Loucy (cell line): ENCODE measurements around the gene ART1.

ENCODE experiments used
- H2AFZ ChIP-seq: fragments of 200-600 bp; sonication (generic); 2 replicates; pipeline ENCODE4 v1.6.0; 2016; ENCODE audit warnings: antibody characterized with exemption, mild to moderate bottlenecking, low read length, moderate library complexity
- H3F3A ChIP-seq: fragments of 200-600 bp; 2 replicates; pipeline ENCODE4 v1.6.0; 2016; ENCODE audit warnings: antibody characterized with exemption, low read depth, mild to moderate bottlenecking
- H3K27me3 ChIP-seq: fragments of 200-600 bp; sonication (generic); 2 replicates; pipeline ENCODE4 v1.6.1; 2014; ENCODE audit warnings: low read length, mild to moderate bottlenecking; ENCODE audit not compliant: insufficient read depth, poor library complexity, severe bottlenecking
- H3K36me3 ChIP-seq: fragments of 200-600 bp; sonication (generic); 2 replicates; pipeline ENCODE4 v1.6.1; 2016; ENCODE audit warnings: low read length; ENCODE audit not compliant: insufficient read depth
- H3K4me1 ChIP-seq: fragments of 200-600 bp; sonication (generic); 2 replicates; pipeline ENCODE4 v1.5.1; 2014; ENCODE audit warnings: low read length, mild to moderate bottlenecking; ENCODE audit not compliant: insufficient read depth, poor library complexity, severe bottlenecking
- H3K4me2 ChIP-seq: fragments of 200-600 bp; sonication (generic); 2 replicates; pipeline ENCODE4 v1.6.0; 2014; ENCODE audit warnings: antibody characterized with exemption, low read length, low read depth, mild to moderate bottlenecking; ENCODE audit not compliant: poor library complexity, severe bottlenecking
- H3K4me3 ChIP-seq: fragments of 200-600 bp; sonication (generic); 2 replicates; pipeline ENCODE4 v1.5.1; 2014; ENCODE audit warnings: low read length, mild to moderate bottlenecking, mixed read lengths; ENCODE audit not compliant: poor library complexity, severe bottlenecking
- H3K79me2 ChIP-seq: fragments of 200-600 bp; sonication (generic); 2 replicates; pipeline ENCODE4 v1.6.1; 2014; ENCODE audit warnings: low read length; ENCODE audit not compliant: insufficient read depth
- H3K9ac ChIP-seq: fragments of 200-600 bp; sonication (generic); 2 replicates; pipeline ENCODE4 v1.6.0; 2014; ENCODE audit warnings: mild to moderate bottlenecking, low read depth, low read length, moderate library complexity; ENCODE audit not compliant: poor library complexity, severe bottlenecking
- H3K9me2 ChIP-seq: fragments of 200-600 bp; sonication (generic); replicated peaks from 2 replicates; pipeline ENCODE4 v1.6.1; 2016; ENCODE audit warnings: low read depth, low read length, mixed read lengths
- H3K9me3 ChIP-seq: fragments of 200-600 bp; sonication (generic); 2 replicates; pipeline ENCODE4 v1.6.1; 2014; ENCODE audit warnings: mild to moderate bottlenecking, antibody characterized with exemption, low read length, low read depth; ENCODE audit not compliant: insufficient read depth
- H4K20me1 ChIP-seq: fragments of 200-600 bp; sonication (generic); 2 replicates; pipeline ENCODE4 v1.6.0; 2014; ENCODE audit warnings: antibody characterized with exemption, low read length, mild to moderate bottlenecking; ENCODE audit not compliant: insufficient read depth, poor library complexity, severe bottlenecking
- EZH2phosphoT487 ChIP-seq: fragments of 200-600 bp; IDR thresholded peaks from 2 replicates; pipeline ENCODE4 v1.6.1; 2018; ENCODE audit warnings: antibody characterized with exemption, mild to moderate bottlenecking, moderate library complexity, borderline replicate concordance
- TF ChIP-seq, protein P1 (sequence below): fragments of 200-600 bp; sonication (generic); conservative IDR thresholded peaks from 2 replicates; pipeline ENCODE4 v1.5.1; 2014; ENCODE audit warnings: mild to moderate bottlenecking, antibody characterized with exemption, low read length

Gene ART1

DNA sequence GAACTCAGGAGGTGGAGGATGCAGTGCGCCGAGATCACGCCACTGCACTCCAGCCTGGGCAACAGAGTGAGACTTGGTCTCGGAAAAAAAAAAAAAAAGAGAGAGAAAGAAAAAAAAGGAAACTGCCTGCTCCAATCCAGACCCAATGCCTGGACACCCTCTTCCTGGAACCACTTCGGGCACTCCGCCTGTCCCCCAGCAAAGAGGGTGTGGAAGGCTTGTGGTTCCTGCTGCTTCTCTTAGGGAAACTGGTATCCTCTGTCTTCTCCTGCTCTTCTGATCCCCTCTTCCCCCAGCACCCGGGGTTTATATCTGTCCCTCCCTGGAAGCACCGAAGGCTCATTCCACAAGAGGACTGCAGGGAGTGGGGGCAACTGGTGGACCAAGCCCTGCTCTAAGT, 13.3 kb downstream of the ART1 start:
- Histone ChIP-seq H3K36me3 (no peaks in the 10 kb centered on the region), H3K4me3 (no peak overlapping the region), H3F3A (no peaks in the 10 kb centered on the region), H3K9me3 (no peaks in the 10 kb centered on the region), H3K79me2 (no peaks in the 10 kb centered on the region), H2AFZ (no peak overlapping the region), H4K20me1 (no peaks in the 10 kb centered on the region), H3K4me2 (no peak overlapping the region), H3K9ac (no peak overlapping the region), H3K27me3 (no peaks in the 10 kb centered on the region), H3K4me1 (no peaks in the 10 kb centered on the region), H3K9me2 (no peaks in the 10 kb centered on the region)
- TF ChIP-seq EZH2phosphoT487, result no peak
- TF ChIP-seq, protein P1, sequence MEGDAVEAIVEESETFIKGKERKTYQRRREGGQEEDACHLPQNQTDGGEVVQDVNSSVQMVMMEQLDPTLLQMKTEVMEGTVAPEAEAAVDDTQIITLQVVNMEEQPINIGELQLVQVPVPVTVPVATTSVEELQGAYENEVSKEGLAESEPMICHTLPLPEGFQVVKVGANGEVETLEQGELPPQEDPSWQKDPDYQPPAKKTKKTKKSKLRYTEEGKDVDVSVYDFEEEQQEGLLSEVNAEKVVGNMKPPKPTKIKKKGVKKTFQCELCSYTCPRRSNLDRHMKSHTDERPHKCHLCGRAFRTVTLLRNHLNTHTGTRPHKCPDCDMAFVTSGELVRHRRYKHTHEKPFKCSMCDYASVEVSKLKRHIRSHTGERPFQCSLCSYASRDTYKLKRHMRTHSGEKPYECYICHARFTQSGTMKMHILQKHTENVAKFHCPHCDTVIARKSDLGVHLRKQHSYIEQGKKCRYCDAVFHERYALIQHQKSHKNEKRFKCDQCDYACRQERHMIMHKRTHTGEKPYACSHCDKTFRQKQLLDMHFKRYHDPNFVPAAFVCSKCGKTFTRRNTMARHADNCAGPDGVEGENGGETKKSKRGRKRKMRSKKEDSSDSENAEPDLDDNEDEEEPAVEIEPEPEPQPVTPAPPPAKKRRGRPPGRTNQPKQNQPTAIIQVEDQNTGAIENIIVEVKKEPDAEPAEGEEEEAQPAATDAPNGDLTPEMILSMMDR, result no peak

DNA sequence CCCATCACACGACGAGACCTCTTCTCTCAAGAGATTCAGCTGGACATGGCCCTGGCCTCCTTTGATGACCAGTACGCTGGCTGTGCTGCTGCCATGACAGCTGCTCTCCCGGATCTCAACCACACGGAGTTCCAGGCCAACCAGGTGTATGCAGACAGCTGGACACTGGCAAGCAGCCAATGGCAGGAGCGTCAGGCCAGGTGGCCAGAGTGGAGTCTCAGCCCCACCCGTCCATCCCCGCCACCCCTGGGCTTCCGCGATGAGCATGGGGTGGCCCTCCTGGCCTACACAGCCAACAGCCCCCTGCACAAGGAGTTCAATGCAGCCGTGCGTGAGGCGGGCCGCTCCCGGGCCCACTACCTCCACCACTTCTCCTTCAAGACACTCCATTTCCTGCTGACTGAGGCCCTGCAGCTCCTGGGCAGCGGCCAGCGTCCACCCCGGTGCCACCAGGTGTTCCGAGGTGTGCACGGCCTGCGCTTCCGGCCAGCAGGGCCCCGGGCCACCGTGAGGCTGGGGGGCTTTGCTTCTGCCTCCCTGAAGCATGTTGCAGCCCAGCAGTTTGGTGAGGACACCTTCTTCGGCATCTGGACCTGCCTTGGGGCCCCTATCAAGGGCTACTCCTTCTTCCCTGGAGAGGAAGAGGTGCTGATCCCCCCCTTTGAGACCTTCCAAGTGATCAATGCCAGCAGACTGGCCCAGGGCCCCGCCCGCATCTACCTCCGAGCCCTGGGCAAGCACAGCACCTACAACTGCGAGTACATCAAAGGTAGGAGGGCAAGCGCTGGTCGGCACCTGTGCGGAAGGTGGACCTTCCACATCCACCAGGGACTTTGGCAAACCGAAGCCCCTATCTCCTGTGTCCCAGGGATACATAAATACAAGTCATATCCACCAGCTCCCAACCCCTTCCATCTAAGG, 14.9 kb downstream of the ART1 start:
- no peak for TF ChIP-seq EZH2phosphoT487
- TF ChIP-seq, protein P1, result no peak
- Histone ChIP-seq H2AFZ (no peak overlapping the region), H3K9me3 (no peaks in the 10 kb centered on the region), H3K27me3 (no peaks in the 10 kb centered on the region), H3K9me2 (no peaks in the 10 kb centered on the region), H4K20me1 (no peaks in the 10 kb centered on the region), H3K9ac (no peak overlapping the region), H3K4me1 (no peaks in the 10 kb centered on the region), H3K4me2 (no peak overlapping the region), H3K36me3 (no peaks in the 10 kb centered on the region), H3F3A (no peaks in the 10 kb centered on the region), H3K79me2 (no peaks in the 10 kb centered on the region), H3K4me3 (no peak overlapping the region)

DNA sequence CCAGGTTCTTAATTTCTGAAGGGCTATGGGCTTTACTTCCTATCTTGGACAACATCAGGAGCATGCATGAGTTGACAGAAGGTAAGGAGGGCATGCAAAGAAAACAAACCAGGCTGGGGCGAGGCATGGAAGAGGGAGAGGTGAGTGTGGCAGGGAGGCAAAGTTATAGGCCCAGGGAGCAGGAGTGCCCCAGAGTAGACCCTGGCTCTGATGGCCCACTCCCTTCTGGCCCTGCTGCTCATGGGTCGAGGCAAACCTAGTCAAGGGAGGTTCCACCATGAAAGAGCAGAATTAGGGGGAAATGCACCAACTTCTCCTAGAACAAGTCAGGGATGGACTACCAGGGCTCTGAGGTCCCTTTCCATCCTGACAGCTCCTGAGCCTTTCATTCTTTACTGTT, 16.0 kb downstream of the ART1 start:
- Histone ChIP-seq H3K79me2 (no peaks in the 10 kb centered on the region), H3K9ac (no peak overlapping the region), H3K36me3 (no peaks in the 10 kb centered on the region; the same call in 1 of the 2 replicates), H2AFZ (no peak overlapping the region), H4K20me1 (no peaks in the 10 kb centered on the region), H3K4me3 (no peak overlapping the region), H3K4me1 (no peaks in the 10 kb centered on the region), H3K27me3 (no peaks in the 10 kb centered on the region), H3K9me3 (no peaks in the 10 kb centered on the region), H3K4me2 (no peak overlapping the region), H3F3A (no peaks in the 10 kb centered on the region), H3K9me2 (no peaks in the 10 kb centered on the region)
- TF ChIP-seq, protein P1, result no peak
- TF ChIP-seq EZH2phosphoT487, result no peak
